Measurements from ENCODE around the gene BMS1.
"Not testable (repeated sequence)": the region's sequence is repeated elsewhere in the genome, so short reads cannot be mapped to it uniquely, and the experiment has no call there.

The BMS1 gene

DNA sequence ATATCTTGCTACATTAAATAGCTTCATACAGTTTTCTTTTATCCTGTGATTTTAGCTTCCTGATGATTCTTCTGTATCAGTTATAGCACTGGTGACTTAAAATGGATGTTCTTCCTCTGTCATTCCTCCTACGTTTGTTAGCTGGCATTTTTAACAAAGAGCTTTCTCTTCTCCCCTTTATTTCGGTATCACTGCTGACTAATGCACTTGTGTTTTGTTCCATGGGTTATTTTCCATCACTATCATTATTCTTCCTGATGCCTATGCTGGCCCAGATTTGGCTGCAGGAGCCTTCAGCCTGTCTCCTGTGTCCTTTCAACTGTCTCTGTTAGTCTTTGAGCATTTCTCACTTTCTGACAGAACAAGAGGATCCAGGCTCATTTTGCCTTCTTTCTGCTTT, 13.1 kb downstream of the BMS1 start:
- no peak for FAIRE-seq

DNA sequence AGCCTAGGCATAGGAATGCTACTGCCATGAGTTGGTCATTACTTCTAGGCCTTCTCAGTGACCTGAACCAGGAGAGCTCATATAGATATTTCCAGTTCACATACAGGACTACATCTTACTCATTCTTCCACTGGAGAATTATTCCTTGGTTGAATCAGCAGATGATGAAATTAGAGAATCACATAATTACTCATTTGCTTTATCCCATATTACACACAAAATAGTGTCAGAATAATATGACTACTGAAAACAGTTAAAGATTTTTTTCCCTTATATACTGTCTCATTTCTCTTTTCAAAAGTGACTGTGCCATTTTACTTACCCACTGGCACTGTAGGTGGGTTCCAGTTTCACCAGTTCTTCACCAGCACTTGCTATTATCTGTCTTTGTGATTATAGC, 18.5 kb downstream of the BMS1 start:
- no peak for FAIRE-seq

More for the DNA sequence above, 13.1 kb downstream of the BMS1 start:
- DNase-seq (ENCODE audit: low spot score) = no peak

DNA sequence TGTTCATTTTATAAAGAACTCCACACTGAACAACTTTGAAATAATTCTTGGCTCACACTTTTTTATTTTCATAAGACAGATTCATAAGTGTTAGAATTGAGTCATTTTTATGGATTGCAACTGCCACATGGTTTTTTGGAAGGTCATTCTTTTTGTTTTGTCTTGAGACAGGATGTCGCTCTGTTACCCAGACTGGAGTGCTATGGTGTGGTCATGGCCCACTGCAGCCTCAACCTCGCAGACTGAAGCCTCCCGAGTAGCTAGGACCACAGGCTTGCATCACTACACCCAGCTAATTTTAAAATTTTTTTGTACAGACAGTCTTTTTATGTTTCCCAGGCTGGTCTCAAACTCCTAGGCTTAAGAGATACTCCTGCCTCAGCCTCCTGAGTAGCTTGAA, 20.3 kb downstream of the BMS1 start:
- no peak for FAIRE-seq

More for the DNA sequence above, 18.5 kb downstream of the BMS1 start:
- DNase-seq (ENCODE audit: low spot score) = no peak

DNA sequence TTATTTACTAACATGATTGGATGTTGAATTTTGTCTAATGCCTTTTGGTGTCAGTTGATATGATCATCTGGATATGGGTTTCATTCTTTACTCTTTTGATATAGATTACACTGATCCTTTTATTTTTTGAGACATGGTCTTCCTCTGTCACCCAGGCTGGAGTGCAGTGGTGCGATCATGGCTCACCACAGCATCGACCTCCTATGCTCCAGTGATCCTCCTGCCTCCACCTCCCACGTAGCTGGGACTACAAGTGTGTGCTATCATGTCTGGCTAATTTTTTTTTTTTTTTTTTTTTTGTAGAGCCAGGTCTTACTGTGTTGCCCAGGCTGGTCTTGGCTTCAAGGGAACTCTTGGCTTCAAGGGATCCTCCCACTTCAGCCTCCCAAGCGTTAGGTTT, 27.1 kb downstream of the BMS1 start:
- FAIRE-seq = no peak
- no peak for DNase-seq (ENCODE audit: low spot score)

More for the DNA sequence above, 20.3 kb downstream of the BMS1 start:
- no peak for DNase-seq (ENCODE audit: low spot score)

DNA sequence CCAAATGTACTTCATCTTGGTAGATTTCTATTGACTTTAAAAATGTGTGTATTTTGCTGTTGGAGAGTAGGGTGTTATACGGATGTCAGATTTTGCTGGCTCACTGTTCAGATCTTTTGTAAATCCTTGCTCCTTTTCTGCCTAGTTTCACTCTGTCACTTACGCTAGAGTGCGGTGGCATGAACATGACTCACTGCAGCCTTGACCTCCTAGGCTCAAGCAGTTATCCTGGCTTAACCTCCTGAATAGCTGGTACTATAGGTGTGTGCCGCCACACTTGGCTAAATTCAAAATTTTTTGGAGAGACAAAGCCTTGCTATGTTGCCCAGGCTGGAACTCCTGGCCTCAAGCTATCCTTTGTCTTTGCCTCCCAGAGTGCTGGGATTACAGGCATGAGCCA, 29.4 kb downstream of the BMS1 start:
- FAIRE-seq (no peak), DNase-seq (ENCODE audit: low spot score) (no peak)

DNA sequence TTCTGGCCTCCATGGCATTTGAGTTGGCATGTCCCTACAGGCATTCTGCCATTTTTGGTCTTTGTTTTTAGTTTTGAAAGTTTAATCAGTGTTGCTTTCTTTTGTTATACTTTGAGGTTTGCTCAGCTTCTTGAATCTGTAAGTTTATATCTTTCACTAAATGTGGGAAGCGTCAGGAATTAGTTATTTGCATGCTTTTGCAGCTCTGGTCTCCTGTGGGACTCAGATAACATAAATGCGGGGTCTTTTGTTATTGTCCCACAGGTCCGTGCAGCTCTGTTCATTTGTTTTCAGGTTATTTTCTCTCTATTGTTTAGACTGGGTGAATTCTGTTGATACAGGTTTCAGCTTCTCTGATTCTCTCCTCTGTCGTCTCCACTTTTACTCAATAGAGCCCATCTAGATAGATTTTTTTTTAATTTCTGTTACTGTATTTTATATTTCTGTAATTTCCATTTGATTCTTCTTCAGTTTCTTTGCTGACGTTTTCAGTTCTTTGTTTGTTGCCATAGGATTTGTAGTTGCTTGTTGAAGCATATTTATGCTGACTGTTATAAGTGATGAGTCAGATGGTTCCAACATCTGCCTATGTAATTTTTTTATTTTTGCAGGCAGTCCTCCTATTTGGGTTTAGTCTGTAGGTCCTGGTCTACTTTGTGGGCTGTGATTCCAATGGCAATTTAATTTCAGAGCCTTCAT, 31.5 kb downstream of the BMS1 start:
- not testable (repeated sequence) for FAIRE-seq; DNase-seq (ENCODE audit: low spot score)

DNA sequence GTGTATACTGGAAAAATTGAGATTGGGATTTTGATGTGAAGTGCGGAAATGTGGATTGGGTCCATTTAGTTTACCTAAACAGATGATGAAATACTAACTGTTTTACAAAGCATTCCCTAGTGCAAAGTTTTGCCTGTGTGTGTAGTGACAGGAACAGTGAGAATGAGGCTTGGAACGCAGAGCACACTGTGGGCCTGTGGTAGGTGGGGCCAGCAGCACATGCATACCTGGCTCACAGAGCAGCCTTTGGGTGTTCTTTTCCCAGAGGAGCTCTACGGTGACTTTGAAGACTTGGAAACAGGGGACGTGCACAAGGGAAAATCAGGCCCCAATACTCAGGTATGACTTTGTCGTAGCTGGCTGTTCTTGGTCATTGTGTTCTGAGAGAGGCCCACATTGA, 33.7 kb downstream of the BMS1 start:
- not testable (repeated sequence) for FAIRE-seq; DNase-seq (ENCODE audit: low spot score)

DNA sequence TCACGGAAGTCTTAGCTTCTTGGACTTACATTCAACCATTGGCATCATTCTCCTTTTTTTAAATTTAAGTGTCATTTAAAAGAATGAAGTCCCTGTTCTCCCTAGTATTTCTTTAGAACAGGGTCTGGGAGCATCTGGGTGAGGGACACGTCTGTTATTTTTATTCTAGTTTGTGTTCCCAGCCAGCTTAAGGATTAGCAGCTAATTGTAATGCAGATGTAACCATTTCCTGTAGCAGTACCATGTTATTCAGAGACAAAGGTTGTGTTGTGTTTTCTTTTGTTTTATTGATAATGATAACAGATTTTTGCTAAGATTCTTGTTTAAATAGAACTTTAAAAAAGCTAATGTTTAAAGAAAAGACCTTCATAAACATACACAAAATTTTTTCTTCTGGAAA, 34.3 kb downstream of the BMS1 start:
- DNase-seq (ENCODE audit: low spot score) = no peak
- no peak for FAIRE-seq

DNA sequence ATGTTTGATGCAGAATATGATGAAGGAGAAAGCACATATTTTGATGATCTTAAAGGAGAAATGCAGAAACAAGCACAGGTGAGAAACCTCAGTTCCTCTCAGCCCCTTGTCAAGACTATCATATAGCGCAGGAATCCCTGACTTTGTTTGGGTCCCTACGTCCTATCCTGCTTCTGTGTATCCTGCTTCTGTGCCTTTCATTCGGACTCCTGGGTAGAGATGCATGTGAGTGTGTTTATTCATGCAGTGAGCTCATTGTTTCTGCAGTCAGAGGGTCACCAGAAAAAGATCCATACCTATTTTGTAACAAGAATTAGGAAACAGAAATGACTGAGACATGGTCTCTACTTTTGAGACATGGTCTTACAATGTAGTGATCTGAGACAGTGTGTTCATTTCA, 34.8 kb downstream of the BMS1 start:
- DNase-seq (ENCODE audit: low spot score); FAIRE-seq: not testable (repeated sequence)

DNA sequence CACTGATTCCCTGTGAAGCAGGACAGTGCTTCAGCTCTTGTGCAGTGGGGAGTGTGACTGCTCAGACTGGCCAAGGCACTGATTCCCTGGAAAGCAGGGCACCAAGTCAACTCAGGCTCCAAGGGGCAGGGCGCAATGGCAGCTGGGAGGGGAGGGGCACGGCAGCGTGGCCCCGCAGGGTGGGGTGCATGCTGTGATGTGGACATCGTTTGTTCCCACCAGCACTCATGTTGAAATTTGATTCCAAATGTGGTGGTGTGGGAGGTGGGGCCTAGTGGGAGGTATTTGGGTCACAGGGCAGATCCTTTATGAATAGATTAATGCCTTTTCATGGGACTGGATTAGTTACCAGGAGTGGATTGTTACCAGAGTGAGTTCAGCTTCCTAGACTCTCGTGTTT, 44.2 kb downstream of the BMS1 start:
- not testable (repeated sequence) for DNase-seq (ENCODE audit: low spot score); FAIRE-seq

DNA sequence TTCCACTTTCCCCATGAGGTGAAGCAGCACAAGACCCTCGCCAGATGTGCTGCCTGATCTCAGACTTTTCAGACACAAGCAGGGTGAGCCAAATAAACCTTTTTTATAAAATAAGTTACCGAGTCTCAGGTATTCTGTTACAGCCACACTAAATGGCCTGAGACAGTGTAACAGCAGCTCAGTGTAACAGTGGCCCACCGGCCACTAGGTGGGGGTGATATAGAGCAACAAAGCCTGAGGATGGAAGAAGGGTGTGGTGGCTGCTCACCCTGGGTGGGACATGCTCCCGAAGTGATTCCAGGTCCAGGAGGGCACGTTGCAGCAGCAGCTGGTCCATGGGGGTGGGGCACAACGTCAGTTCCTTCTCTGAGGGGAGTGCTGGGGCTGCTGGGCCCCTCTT, 44.6 kb downstream of the BMS1 start:
- FAIRE-seq (no peak), DNase-seq (ENCODE audit: low spot score) (no peak)

DNA sequence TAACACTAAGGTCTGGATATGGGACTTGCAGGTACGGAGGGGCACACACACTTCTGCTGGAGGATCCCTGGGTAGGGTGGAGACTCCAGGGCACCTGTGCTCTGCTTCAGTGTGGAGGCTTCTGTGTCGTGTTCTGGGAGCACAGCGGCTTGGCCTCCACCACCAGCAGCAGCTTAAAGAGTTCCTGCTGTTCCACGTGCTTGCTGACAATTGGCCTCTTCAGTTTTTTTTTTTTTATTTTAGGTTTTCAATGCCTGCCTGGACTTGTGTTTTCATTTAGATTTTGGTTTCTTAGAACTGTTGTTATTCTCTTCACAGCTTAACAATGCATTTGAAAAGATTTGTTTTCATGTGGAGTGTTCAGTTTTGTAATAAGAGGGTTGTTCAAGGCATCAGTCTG, 45.8 kb downstream of the BMS1 start:
- not testable (repeated sequence) for FAIRE-seq

DNA sequence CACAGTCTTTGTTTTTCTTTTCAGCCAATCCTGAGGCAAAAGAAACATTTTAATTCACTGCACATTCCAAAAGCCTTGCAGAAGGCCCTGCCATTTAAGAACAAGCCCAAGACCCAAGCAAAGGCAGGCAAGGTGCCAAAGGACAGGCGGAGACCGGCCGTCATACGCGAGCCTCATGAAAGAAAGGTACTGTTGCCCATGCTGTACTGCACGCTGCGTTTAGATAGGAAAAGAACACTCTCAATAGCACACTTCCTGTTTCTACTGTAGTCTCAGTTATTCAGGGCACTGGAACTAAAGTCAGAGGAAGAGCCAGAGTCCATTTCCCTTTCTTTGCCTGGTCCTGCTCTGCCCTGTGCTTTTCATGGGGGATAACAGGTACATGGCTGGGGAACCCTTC, 47.6 kb downstream of the BMS1 start:
- DNase-seq (ENCODE audit: low spot score) (no peak), FAIRE-seq (peak; percentile 48)

More for the DNA sequence above, 45.8 kb downstream of the BMS1 start:
- DNase-seq (ENCODE audit: low spot score) = not testable (repeated sequence)

DNA sequence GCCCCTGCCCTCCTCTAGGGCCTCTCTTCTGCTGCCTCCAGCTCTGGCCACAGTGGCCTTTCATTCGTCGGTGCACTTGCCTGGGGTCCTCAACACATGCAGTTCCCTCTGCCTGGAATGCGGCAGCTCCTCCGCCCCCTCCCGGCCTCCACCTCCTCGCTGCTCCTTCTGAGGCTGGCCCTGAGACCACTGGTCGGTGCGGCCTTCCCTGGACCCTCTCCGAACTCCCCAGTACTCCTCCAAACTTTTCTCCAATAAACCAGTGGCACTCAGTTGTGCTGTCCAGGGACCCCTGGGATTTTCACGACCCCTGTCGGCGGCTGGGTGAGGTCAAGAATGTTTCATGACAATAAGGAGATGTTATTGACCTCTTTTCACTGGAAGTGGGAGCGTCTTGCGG, 53.5 kb downstream of the BMS1 start:
- DNase-seq (ENCODE audit: low spot score) = no peak
- FAIRE-seq = no peak

DNA sequence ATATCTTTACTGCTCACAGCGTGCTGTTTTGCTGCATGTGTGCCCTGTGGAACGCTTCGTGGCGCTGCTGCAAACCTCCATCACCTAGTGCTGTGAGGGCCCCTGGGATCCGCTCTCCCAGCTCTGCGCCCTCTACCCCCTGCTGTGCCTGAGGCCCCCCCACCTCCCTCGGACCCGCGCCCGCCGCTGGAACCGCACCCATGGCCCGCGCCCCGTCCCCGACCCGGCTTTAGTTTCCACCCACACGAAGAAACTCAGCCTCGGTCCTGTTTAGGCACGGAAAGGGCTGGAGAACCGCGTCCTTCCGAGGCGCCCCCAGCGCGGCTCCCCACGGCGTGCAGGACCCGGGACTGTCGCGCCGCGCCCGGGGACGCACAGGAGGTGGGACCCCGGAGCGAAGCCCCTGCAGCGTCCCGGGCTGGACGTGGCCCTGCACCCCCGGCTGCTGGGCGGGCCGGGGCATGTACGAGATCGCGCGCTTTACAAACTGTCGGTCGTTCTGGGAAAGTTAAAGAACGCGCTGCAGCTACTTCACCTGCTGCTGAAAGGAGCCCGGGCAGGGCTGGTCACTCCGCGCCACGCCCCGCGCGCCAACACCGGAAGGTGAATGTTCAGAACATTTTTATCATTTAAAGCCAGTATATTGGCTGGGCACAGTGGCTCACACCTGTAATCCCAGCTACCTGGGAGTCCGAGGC, 54.3 kb downstream of the BMS1 start:
- FAIRE-seq = no peak
- DNase-seq (ENCODE audit: low spot score) = no peak

DNA sequence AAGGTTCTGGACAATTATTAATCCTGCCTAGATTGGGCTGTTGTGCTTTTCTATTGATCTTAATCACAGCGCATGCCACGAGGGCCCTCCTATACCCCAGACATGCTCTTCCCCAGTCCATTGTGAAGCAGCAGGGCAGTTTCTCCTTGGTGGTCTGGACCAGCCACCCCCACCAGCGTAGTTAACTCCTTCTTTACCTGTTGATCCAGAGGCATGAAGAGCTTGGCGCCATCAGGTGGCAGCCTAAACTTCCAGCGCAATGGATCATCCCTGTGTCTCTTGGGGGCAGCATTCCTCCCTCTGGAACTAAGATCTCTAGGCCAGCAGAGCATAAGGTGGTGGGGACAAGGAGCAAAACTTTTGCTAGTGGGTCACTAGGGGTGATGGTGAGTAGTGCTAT, 62.2 kb downstream of the BMS1 start:
- DNase-seq (ENCODE audit: low spot score); FAIRE-seq: not testable (repeated sequence)

DNA sequence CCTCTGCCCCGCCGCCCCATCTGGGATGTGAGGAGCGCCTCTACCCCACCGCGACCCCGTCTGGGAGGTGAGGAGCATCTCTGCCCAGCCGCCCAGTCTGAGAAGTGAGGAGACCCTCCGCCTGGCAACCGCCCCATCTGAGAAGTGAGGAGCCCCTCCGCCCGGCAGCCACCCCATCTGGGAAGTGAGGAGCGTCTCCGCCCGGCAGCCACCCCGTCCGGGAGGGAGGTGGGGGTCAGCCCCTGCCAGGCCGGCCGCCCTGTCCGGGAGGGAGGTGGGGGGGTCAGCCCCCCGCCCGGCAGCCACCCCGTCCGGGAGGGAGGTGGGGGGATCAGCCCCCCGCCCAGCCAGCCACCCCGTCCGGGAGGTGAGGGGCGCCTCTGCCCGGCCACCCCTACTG, 64.7 kb downstream of the BMS1 start:
- FAIRE-seq; DNase-seq (ENCODE audit: low spot score): not testable (repeated sequence)

DNA sequence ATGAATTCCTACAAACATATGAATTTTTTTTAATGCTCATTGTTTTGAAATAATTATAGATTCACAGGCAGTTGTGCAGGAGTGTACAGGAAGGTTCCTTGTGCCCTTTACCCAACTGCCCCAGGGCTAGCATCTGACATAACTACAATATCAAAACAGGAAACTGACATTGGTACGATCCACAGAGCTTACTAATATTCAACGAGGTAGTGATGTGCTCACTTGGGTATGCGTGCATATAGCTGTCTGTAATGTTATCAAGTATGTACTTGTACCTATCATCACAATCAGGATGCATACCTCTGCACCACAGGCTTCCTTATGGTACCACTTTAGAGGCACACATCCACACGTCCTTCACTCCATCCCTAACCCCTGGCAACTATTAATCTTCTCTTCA, 68.3 kb downstream of the BMS1 start:
- FAIRE-seq (no peak), DNase-seq (ENCODE audit: low spot score) (no peak)

DNA sequence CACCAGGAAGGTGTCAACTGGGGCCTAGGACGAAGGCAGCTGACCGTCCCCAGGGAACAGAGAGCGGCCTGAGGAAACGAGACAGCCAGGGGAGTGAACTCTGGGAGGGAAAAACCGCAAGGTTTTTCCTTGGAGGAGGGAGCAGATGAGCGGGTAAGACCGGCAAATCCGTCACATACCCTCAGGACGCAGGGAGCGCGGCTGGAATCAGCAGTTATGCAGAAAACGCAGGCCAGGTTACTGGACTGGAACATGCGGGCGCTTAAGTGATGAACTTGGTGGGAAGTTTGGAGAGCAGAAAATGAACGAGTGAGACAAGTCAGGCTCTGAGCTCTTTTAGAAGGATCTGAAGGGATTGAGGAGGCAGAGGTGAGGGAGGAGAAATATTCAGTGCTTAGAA, 76.7 kb downstream of the BMS1 start:
- DNase-seq (ENCODE audit: low spot score) (no peak), FAIRE-seq (no peak)

DNA sequence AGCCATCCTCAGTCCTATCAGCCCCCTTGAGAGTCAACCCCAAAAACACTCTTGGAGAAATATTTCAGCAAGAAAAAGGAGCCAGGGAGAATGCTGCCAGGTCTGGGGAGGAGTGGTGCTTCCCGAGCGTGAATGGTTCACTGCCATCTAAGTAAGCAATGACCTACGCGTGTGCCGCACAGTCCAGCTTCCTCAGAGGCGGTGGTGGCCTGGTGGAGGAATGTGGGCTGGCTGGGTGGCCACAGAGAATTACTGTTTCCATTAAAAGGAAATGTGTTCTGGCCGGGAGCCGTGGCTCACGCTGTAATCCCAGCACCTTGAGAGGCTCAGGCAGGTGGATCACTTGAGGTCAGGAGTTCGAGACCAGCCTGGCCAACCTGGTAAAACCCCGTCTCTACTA, 77.4 kb downstream of the BMS1 start:
- not testable (repeated sequence) for DNase-seq (ENCODE audit: low spot score); FAIRE-seq

DNA sequence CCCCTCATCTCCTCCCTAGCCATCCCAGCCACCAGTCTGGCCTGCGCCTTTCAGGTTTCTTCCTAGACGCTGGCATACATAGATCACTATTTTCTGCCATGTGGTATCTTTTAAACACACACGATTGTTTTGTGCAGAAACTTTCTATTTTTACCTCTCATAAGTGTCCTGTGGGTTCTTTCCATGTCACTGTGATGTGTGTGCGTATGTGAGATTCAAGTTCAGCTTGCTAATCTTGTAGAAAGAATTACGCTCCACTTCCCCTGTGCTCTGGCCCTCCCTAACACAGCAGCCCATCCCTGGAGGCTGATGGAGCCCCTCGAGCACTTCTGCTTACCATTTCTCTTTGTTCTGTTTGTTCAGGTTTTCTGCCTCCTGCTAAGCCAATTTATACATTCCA, 80.2 kb downstream of the BMS1 start:
- not testable (repeated sequence) for DNase-seq (ENCODE audit: low spot score); FAIRE-seq

DNA sequence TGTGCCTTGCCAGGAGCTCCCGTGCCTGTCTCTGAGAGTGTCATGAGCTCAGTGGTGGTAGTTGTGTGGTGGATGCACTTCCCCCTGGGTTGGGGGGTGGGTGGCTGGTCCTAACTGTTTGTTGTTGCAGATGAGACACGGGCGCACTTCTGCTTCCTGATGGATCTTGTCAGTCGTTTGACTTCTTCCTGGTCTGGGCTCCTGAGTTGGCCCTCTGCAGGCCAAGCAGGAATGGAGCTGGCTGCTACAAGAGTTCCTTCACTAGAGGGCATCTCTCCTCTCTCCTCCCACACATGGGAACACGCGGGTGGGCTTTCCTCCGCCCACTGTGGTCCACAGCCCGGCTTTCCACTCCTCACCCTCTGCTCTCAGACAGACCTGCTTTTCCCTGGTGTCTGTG, 82.0 kb downstream of the BMS1 start:
- DNase-seq (ENCODE audit: low spot score) (no peak), FAIRE-seq (no peak)

DNA sequence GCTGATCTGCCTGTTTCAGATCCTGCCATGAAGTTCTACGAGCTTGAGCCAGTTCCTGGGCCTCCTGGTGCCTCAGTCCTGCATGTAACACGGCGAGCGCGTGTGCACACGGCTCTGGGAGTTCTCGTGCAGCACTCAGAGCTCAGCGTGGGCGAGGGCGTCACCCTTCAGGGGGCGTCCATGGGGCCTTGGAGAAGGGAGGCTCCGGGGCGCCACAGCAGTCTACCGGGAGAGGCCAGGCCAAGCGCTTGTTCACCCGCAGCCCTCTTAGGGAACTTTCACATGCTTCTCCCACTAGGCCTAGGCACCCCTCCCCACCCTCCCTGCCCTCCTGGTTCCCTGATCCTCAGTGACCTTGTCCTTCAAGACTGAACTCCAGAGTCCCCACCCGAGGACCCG, 83.1 kb downstream of the BMS1 start:
- FAIRE-seq = no peak
- DNase-seq (ENCODE audit: low spot score) = no peak
